Erythroblast (primary cell): ENCODE data around the gene CAMK4.

ENCODE experiments used
- GATA1 ChIP-seq: IDR thresholded peaks from 2 replicates; pipeline ENCODE4 v1.6.1; 2011; ENCODE audit warnings: low read depth, mild to moderate bottlenecking, control low read depth, low read length, moderate library complexity
- POLR2A ChIP-seq: IDR thresholded peaks from 2 replicates; pipeline ENCODE4 v1.6.1; 2011; ENCODE audit warnings: mild to moderate bottlenecking, low read length

- TF ChIP-seq POLR2A (no peak), GATA1 (no peak)
Measured at GRCh38 chr5:111224561-111225345, 569 bp downstream of the CAMK4 start.
